Keratinocyte (primary cell): Measurements from ENCODE around the gene ERCC1.

Experiments
- CTCF ChIP-seq, 3 experiments: IDR thresholded peaks in 1 of 3; conservative IDR thresholded peaks in 1 of 3; optimal IDR thresholded peaks in 1 of 3; 2 replicates in 2 of 3; 3 replicates in 1 of 3; pipeline versions ENCODE3 to v1.5.1; 2011; ENCODE audit warnings: low read length in 3 of 3, mild to moderate bottlenecking in 3 of 3, moderate library complexity in 2 of 3, control low read depth in 1 of 3, inconsistent platforms in 1 of 3; ENCODE audit not compliant: insufficient read depth in 2 of 3; ENCODE audit errors: extremely low read depth in 1 of 3
- EZH2 ChIP-seq: IDR thresholded peaks from one replicate; pipeline ENCODE4 v1.6.1; 2012; ENCODE audit warnings: inconsistent platforms, mild to moderate bottlenecking, low read length, moderate library complexity

- TF ChIP-seq CTCF (optimal IDR thresholded peaks at IDR 0.05 in 1 of 3, IDR thresholded peaks at IDR 0.05 in 1 of 3, conservative IDR thresholded peaks at IDR 0.05 in 1 of 3; ENCODE audit: extremely low read depth in 1 of 3, insufficient read depth in 2 of 3, low read length in 3 of 3), result no peak
- no peak for TF ChIP-seq EZH2
Measured at GRCh38 chr19:45456500-45456815, 32.7 kb upstream of the ERCC1 start.
